Heart left ventricle (tissue), 13 donors: ENCODE data around the gene KCNA10.

Experiments used
- CTCF ChIP-seq, 12 donors: fragments of 200-600 bp; sonication (generic) in 4 of 12; IDR thresholded peaks; one replicate each; pipeline versions ENCODE4 v1.5.0 to v1.8.0; 2018 to 2022; ENCODE audit warnings: antibody characterized with exemption in 12 of 12, mild to moderate bottlenecking in 5 of 12
- POLR2A ChIP-seq, 2 donors: fragments of 450-650 bp; IDR thresholded peaks; one replicate each; pipeline ENCODE4 v1.6.1; 2017; ENCODE audit warnings: antibody characterized with exemption in 2 of 2, mild to moderate bottlenecking in 2 of 2, moderate library complexity in 2 of 2
- donor health status: ischemic (EF 13 %, LVEDD 7.1; RV severe dilation, severe dysfunction).
- donor health status: DM: no; HTN: yes; CAD: no.
- donor health status: DM: no; HTN: no; CAD: no.
- donor health status: ischemic (EF 25% LVEDD 6.9; RV normal size, moderate dysfunction).
- donor health status: ischemic (EF 25% LVEDD 5.7; RV mildly dilated, moderate dysfunction).
- donor health status: ischemic (EF 35%, LVEDD 5.7; RV mildly dilated, moderate dysfunction).
- donor health status: nonischemic (EF 11% LVEDD 7.7; RV severe dilation, severe dysfunction).
- donor health status: DM: yes; HTN: yes; CAD: no.
- donor health status: PGD.
- donor health status: ischemic (EF 29% LVEDD 5.4; RV normal size, mild dysfunction).
- donor health status: nonischemic (EF 23%, LVEDD 6.1; RV moderate dilation, normal function).

- no peak for TF ChIP-seq CTCF (IDR thresholded peaks at IDR 0.05)
- no peak for TF ChIP-seq POLR2A (IDR thresholded peaks at IDR 0.05)
Observed at GRCh38 chr1:110488867-110489266, 30.1 kb downstream of the KCNA10 start.
